MCF 10A (cell line): ENCODE data around the gene NKAIN4. TPM values are rescaled to one million over a fixed set of nuclear protein-coding genes. Genes with fewer than 3 reads are reported as not detected.

ENCODE experiments used
- BruUV-seq: library from RNA; stranded (reverse); fragments of 400-500 nt; replicated peaks from 2 replicates; lab custom pipeline; 2021; lab: Mats Ljungman, UMichigan
- CTCF ChIA-PET: fragments of 300-600 bp; sonication (Branson Sonifier 250); formaldehyde crosslinking; extraction: SDS; loops from one replicate; lab custom pipeline; 2021; ENCODE audit warnings: antibody characterized with exemption, inconsistent platforms; lab: Yijun Ruan, JAX
- POLR2A ChIA-PET: fragments of 300-600, 350-650 bp; sonication (Branson Sonifier 250); formaldehyde crosslinking; extraction: SDS; loops from one replicate; lab custom pipeline; 2020; ENCODE audit warnings: antibody characterized with exemption, inconsistent platforms; lab: Yijun Ruan, JAX
- DNase-seq: peaks from one replicate; pipeline ENCODE4 v3.0.0-alpha.2; 2018; ENCODE audit not compliant: unreplicated experiment
- H3K27ac Mint-ChIP-seq: one replicate; pipeline ENCODE4 v1.8.0; 2022; ENCODE audit warnings: mild to moderate bottlenecking, low read depth, mixed read lengths; ENCODE audit not compliant: unreplicated experiment
- H3K27me3 Mint-ChIP-seq: one replicate; pipeline ENCODE4 v1.8.0; 2022; ENCODE audit warnings: mixed read lengths; ENCODE audit not compliant: insufficient read depth, unreplicated experiment
- H3K36me3 Mint-ChIP-seq: one replicate; pipeline ENCODE4 v1.8.0; 2022; ENCODE audit warnings: mild to moderate bottlenecking, moderate library complexity, mixed read lengths; ENCODE audit not compliant: insufficient read depth, unreplicated experiment
- H3K4me1 Mint-ChIP-seq: one replicate; pipeline ENCODE4 v1.8.0; 2022; ENCODE audit warnings: mixed read lengths; ENCODE audit not compliant: insufficient read depth, unreplicated experiment
- H3K4me3 Mint-ChIP-seq: one replicate; pipeline ENCODE4 v1.8.0; 2022; ENCODE audit warnings: mild to moderate bottlenecking, moderate library complexity, mixed read lengths; ENCODE audit not compliant: unreplicated experiment
- H3K9me3 Mint-ChIP-seq: one replicate; pipeline ENCODE4 v1.8.0; 2022; ENCODE audit warnings: mixed read lengths; ENCODE audit not compliant: unreplicated experiment
- intact Hi-C: fragments of 100-400 bp; cut with micrococcal nuclease; formaldehyde crosslinking; loops from 2 replicates; pipeline ENCODE4 v1.14.1; 2022
- total RNA-seq: library from RNA; stranded (reverse); gene quantifications from 2 replicates; pipeline ENCODE4 v1.2.3, GENCODE V29; 2022
- TF ChIP-seq, protein P1 (sequence below): fragments of 200-600 bp; IDR thresholded peaks from one replicate; pipeline ENCODE4 v1.8.0; 2022; ENCODE audit warnings: antibody characterized with exemption, mild to moderate bottlenecking; ENCODE audit not compliant: unreplicated experiment

NKAIN4 gene
- total RNA-seq, 1 experiment from 2014 or later = not detected

DNA sequence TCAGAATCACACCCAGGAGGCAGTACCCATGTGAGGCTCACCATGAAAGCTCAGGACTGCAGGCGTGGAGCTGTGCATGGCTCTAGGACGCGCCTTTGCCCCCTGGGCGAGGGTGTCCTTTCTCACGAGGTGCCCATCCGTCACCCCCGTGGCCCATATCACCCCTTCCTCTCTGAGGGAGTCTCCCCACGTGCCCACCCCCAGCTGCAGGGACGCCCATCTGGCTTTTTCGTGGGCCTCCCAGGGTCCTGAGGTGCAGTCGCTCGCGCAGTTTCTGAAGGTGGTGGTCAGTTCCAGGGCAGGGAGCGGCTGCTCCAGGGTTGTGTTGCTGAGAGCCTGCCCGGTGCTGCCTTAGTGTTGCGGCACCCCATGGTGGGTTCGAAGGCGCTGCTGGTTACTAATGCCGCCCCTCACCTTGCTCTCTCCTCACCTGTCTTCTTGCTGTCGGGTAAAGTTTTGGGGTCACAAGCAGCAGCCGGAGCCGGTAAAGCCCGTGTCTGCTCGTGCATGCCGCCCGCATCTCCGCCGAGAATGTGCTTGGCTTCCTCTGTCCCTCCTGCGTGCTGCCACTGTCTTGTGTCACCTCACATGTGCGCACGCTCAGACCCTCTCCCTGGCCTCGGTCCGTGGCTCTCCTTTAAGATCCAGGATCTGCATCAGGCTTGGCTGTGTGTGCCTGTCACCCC is 29.3 kb upstream of the NKAIN4 start:
- Mint-ChIP-seq H3K27me3 (no peaks in the 10 kb centered on the region), H3K27ac (no peak overlapping the region), H3K4me3 (no peak overlapping the region), H3K9me3 (no peaks in the 10 kb centered on the region), H3K36me3 (peaks cover 33% of the 10 kb centered on the region), H3K4me1 (no peaks in the 10 kb centered on the region)
- TF ChIP-seq, protein P1, sequence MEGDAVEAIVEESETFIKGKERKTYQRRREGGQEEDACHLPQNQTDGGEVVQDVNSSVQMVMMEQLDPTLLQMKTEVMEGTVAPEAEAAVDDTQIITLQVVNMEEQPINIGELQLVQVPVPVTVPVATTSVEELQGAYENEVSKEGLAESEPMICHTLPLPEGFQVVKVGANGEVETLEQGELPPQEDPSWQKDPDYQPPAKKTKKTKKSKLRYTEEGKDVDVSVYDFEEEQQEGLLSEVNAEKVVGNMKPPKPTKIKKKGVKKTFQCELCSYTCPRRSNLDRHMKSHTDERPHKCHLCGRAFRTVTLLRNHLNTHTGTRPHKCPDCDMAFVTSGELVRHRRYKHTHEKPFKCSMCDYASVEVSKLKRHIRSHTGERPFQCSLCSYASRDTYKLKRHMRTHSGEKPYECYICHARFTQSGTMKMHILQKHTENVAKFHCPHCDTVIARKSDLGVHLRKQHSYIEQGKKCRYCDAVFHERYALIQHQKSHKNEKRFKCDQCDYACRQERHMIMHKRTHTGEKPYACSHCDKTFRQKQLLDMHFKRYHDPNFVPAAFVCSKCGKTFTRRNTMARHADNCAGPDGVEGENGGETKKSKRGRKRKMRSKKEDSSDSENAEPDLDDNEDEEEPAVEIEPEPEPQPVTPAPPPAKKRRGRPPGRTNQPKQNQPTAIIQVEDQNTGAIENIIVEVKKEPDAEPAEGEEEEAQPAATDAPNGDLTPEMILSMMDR = no peak
- BruUV-seq = no TSS peak
- POLR2A ChIA-PET = interaction anchor here (3.7 kb wide), 1 partner anchor 12 kb away, joined by 9 read pairs; the partner anchor contains the start of gene ARFGAP1
- DNase-seq = no peak
- intact Hi-C loops = no loop called here
- CTCF ChIA-PET = interaction anchor here (2.0 kb wide), 1 partner anchor 26 kb away, joined by 5 read pairs; no protein-coding TSS in a partner anchor

- no TSS peak for BruUV-seq
- CTCF ChIA-PET = interaction anchor here (2.0 kb wide), 1 partner anchor 27 kb away, joined by 5 read pairs; no protein-coding TSS in a partner anchor
- no peak overlapping the region for H3K4me3 Mint-ChIP-seq
- DNase-seq = no peak
- intact Hi-C loops = no loop called here
- POLR2A ChIA-PET = interaction anchor here (3.7 kb wide), 1 partner anchor 11 kb away, joined by 9 read pairs; the partner anchor contains the start of gene ARFGAP1
- no peaks in the 10 kb centered on the region for H3K27me3 Mint-ChIP-seq
- no peak overlapping the region for H3K27ac Mint-ChIP-seq
- no peaks in the 10 kb centered on the region for H3K9me3 Mint-ChIP-seq
- H3K4me1 Mint-ChIP-seq = no peaks in the 10 kb centered on the region
- TF ChIP-seq, protein P1 = no peak
- H3K36me3 Mint-ChIP-seq = peaks cover 30% of the 10 kb centered on the region
Measured at GRCh38 chr20:63282946-63283345, 28.7 kb upstream of the NKAIN4 start.

DNA sequence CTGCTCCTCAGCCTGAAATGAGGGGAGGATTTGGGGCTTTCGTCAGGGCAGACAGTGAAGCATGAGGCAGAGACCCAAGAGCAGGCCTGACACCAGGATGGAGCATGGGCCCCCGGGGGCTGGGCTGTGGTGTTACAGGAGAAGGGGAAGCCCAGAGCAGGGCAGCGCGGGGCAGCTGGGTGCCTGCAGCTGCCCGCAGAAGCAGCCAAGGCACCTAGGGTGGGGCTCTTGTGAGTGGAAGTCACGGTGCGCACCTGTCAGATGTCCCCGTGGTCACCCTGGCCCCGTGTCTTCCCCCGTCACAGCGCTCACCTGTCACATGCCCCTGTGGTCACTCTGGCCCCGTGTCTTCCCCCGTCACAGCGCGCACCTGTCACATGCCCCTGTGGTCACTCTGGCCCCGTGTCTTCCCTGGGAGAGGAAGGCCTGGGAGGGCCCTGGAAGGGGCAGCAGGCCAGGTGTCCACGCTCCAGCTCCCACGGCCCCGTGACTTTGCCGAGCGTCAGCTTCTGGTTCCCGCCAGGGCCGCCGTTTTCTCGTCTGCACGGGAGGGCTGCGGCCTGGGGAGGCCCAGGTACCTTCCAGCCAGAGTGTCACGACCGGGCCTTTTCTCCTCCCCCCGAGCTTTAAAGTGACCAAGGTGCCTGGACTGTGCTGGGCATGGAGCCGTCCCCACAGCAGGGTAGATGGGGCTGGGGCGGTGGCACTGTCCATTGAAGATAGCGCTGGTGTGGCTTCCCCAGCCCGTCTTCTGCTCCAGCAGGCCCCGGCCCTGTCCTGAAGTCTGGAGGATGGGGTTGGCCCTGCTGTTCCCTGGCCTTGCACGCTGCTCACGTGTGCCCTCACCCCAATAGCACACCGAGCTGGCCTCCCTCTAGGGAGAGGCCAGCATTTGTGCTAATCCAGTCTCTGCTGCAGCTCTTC is 27.7 kb upstream of the NKAIN4 start:
- intact Hi-C loops = no loop called here
- CTCF ChIA-PET = interaction anchor here (0.7 to 3.1 kb wide), 3 partner anchors 28 to 102 kb away, joined by 3 to 36 read pairs (median 5); no protein-coding TSS in a partner anchor
- no TSS peak for BruUV-seq
- DNase-seq = no peak
- Mint-ChIP-seq H3K4me1 (no peaks in the 10 kb centered on the region), H3K36me3 (peaks cover 28% of the 10 kb centered on the region), H3K27me3 (no peaks in the 10 kb centered on the region), H3K4me3 (no peak overlapping the region), H3K9me3 (no peaks in the 10 kb centered on the region), H3K27ac (no peak overlapping the region)
- TF ChIP-seq, protein P1 = no peak
- POLR2A ChIA-PET = interaction anchor here (0.6 to 3.7 kb wide), 3 partner anchors 10 to 165 kb away, joined by 3 to 9 read pairs (median 4); partner anchors contain the start of gene ARFGAP1
